ENCODE data around the gene HYAL1.
A peak's percentile ranks its signal among the peaks of the same experiment; 100 is the strongest.

DNA sequence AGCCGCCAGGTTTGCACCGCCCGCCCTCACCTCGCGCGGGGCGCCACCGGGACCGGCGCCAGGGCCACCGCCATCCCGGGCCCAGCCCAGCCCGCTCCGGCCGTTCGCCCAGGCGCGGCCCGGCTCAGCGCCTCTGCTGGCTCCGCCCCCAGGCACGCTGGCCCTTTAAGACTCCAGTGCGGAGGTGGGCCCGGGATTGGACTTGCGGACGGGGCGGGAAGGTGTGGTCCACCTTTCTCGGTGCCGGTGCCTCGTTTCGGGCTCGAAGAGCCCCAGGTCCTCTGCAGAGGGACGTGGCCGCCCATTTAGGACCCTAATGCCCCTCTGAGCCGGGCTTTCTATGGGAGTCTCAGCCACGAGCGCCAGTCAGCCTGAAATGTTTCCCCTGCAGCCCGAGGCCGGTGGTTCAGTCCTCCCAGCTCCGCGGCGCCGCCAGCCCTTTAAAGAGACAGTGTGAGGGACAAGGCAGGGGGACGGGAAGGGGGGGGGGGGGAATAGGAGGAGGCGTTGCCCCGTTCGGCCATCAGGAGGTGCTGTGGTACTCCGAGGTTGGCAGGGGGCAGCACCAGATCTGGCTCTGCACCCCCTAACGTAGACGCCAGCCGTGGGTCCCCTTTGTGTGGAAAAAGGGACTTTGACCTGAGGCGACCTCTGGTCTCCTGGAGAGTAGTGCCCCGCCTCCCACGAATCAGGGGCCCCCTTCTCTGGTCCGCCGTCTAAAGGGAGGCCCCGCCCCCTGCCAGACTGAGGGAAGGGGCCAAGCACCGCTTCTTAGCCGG, 18.2 kb upstream of the HYAL1 start:
- peak in 2 of 3 donors; percentile 52 to 61 for TF ChIP-seq POLR2AphosphoS5 (IDR thresholded peaks at IDR 0.05)
- TF ChIP-seq, protein P1, sequence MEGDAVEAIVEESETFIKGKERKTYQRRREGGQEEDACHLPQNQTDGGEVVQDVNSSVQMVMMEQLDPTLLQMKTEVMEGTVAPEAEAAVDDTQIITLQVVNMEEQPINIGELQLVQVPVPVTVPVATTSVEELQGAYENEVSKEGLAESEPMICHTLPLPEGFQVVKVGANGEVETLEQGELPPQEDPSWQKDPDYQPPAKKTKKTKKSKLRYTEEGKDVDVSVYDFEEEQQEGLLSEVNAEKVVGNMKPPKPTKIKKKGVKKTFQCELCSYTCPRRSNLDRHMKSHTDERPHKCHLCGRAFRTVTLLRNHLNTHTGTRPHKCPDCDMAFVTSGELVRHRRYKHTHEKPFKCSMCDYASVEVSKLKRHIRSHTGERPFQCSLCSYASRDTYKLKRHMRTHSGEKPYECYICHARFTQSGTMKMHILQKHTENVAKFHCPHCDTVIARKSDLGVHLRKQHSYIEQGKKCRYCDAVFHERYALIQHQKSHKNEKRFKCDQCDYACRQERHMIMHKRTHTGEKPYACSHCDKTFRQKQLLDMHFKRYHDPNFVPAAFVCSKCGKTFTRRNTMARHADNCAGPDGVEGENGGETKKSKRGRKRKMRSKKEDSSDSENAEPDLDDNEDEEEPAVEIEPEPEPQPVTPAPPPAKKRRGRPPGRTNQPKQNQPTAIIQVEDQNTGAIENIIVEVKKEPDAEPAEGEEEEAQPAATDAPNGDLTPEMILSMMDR (IDR thresholded peaks at IDR 0.05), result peak; percentile 44 to 70 (median 53)
- no peak for TF ChIP-seq POLR2A (IDR thresholded peaks at IDR 0.05)
- no peak for TF ChIP-seq EP300 (IDR thresholded peaks at IDR 0.05; ENCODE audit: low read depth)

Measured in transverse colon (tissue), 4 donors.